Activated naive CD4-positive, alpha-beta T cell treated with anti-CD3 and anti-CD28 coated beads, Interleukin-2, amount 50 U/mL, for 16 hours (primary cell): Measurements from ENCODE around the gene RAD9A.

Experiments used
- DNase-seq: peaks from one replicate; pipeline ENCODE4 v3.0.0-alpha.2; 2020

The RAD9A gene

DNA sequence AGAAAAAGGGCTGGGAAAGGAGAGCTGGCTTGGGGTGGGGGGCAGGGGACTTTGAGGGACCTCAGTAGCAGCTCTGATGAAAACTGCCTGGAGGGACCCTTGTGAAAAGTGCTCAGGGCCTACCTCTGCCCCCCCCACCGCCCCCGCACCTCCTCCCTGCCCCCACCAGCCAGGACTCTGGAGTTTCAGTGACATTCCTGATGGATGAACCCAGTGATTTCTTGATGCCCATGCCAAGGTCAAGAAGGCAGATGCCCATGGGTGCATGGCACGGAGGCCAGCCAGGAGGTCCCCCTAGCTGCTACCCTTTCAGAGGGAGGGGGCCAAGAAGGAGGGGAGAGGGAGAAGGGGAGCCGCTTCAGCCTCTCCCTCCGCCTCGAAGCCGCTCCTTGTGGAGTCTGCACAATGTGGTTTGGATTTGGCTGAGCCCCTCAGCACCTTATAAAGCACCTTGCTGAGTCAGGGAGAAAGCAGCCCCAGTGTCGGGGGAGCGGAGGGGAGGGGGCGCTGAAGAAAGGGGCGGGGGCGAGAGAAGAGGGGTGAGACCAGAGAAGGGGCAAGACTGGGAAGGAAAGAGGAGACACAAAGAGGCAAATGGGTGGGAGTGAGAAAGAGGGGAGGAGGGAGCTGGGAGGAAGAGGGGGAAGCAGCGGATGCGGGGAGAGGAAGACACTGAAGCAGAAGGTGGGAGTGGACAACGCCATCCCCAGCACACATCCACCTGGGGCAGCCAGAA is 16.3 kb upstream of the RAD9A start:
- no peak for DNase-seq

GRCh38 chr11:67376063-67376820 is 15.5 kb upstream of the RAD9A start:
- DNase-seq: no peak

GRCh38 chr11:67376873-67377808 is 14.6 kb upstream of the RAD9A start:
- DNase-seq: no peak

DNA sequence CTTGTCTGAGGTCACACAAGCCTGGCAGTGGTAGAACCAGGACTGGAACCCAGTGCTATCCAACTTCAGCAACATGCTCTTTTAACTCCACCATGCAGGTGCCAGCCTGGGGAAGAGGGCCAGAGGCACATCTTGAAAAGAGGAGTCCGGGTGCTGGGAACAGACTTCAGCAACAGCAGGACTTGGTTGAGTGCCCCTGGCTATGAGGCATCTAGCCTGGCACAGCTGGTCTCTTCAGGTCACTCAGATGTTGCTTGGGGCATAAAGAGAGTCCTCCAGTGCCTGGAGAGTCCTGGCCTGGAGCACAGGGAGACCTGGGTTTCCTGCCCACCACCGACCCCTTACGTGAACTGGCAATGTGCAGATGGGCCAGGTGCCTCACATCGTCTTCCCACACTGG is 13.2 kb upstream of the RAD9A start:
- DNase-seq: no peak

- DNase-seq: no peak
These were observed 12.4 kb upstream of the RAD9A start for GRCh38 chr11:67379061-67380058.

GRCh38 chr11:67381244-67381972 is 10.4 kb upstream of the RAD9A start:
- DNase-seq: no peak

DNA sequence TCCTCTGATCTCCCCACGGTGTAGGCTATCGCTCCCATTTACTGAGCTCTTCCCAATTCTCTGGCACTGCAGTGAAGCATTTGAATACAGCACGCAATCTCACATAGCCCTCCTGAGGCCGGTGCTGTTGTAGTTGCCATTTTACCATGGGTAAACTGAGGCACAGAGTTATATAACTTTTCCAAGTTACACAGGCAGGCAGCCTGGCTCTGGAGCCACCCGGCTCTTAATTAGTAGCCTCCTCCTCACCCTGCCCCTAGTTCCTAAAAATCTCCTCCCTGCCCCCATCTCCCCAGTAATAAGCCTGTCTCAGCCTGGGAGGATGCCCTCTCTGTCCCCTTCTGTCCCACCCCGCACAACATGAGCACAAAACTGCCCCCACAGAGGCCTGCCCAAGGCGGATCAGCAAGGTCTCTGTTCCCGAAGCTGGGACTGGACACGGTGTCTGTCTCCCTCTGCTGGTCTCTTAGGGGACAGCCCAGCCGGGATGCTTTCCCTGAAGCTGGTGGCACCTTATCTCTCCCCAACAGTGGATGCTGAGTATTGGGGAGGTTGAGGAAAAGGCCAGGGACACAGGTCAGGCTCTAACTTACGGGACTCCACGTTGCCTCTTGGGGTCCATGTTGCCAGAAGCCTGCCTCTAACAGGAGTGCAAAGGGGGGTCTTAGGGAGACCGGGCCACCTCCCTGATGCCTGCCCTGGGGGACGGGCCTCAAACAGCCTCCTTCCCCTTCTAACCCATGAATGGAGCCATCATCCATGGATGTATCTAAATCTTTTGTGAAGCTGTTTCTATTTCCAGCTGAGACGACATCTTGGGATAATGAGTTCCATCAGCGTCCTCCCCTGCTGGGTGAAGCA is 9.3 kb upstream of the RAD9A start:
- DNase-seq: peak; percentile 80

DNA sequence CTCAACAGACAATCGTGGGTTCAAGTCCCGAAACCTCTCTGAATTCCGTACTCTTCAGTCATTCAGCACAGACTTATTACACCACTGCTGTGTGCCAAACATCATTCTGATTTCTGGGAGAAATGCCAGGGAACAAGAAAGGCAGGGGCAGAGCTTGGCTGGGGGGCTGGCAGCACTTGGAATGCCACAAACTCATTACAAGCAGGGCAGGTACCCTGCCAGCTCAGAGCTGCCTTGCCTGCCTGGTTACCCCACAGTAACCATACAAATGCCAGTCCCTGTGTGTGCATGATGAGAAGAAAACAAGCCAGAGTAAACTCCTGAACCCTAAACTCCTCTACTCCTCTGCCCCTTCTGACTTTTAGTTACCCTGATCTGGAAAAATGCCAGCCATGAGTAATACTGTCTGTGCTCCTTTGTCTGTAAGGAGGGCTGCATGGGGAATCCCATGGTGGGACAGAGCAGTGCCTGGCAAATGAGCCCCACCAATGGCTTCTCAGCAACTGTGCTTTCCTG is 6.9 kb upstream of the RAD9A start:
- DNase-seq: no peak

DNA sequence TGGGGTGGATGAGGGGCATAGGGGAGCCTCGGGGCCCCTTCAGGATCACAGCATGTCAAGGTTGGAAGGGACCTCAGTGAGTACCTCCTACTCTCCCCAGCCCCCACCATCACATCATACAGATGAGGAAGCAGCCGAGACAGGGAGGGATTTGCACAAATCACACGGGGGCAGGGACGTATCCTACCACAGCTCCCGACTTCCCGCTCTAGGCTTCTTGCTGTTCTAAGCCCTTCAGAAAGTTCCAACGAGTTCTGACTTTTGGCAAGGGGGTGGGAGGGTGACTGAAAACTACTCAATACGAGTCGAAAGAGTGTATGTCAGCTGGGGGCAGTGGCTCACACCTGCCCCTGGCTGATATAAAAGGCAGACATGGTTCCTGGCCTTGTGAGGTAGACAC is 4.7 kb upstream of the RAD9A start:
- no peak for DNase-seq

- DNase-seq: no peak
These were observed 4.3 kb upstream of the RAD9A start for GRCh38 chr11:67387518-67387917.

- DNase-seq: peak; percentile 57
These were observed 2.3 kb upstream of the RAD9A start for GRCh38 chr11:67389477-67389876.

- DNase-seq: no peak
These were observed 861 bp upstream of the RAD9A start for GRCh38 chr11:67390947-67391303.

DNA sequence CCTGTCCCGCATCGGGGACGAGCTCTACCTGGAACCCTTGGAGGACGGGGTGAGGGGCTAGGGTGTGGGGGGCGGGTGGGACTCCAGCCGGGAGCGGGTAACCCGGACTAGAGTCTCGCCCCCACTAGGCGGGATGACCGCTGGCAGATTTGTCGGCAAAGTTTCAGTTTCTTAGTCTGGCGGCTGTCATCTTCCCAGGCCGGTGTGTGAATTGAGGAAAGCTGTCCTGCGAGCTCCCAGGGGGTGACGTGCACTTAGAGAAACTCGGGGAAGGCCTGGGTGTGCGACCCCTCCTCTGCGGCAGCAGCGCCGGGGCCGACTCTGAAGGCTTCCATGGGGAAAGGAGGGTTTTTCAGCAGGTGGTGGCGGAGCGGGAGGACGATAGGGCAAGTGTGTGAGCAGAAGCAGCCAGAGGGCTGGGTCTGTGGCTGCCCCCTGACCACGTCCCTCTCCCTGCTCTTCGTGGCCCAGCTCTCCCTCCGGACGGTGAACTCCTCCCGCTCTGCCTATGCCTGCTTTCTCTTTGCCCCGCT is 463 bp downstream of the RAD9A start:
- no peak for DNase-seq

GRCh38 chr11:67393437-67393836 is 1.7 kb downstream of the RAD9A start:
- no peak for DNase-seq

GRCh38 chr11:67393990-67394389 is 2.2 kb downstream of the RAD9A start:
- DNase-seq: no peak

DNA sequence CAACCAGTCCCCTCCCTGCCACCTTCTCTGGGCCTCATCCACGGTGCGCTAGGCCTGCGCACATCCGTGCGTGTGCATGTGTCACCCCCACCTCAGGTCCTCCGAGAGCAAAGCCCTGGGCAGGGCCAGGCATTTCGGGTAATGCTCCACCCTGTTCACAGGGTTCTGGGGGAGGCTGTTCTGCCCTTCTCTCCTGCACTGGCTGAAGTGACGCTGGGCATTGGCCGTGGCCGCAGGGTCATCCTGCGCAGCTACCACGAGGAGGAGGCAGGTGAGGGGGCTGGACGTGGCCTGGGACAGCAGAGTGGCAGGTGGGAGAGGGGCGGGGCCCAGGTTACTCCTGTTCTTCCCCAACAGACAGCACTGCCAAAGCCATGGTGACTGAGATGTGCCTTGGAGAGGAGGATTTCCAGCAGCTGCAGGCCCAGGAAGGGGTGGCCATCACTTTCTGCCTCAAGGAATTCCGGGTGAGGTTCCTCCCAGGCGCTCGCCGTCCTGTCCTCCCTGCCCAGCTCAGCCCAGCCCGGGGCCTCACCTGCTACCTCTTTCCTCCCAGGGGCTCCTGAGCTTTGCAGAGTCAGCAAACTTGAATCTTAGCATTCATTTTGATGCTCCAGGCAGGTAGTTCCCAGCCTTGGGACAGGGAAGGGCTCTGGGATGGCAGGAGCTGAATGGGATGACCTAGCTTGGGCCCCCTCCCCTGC is 3.9 kb downstream of the RAD9A start:
- no peak for DNase-seq

- DNase-seq: no peak
These were observed 4.4 kb downstream of the RAD9A start for GRCh38 chr11:67396259-67396581.

DNA sequence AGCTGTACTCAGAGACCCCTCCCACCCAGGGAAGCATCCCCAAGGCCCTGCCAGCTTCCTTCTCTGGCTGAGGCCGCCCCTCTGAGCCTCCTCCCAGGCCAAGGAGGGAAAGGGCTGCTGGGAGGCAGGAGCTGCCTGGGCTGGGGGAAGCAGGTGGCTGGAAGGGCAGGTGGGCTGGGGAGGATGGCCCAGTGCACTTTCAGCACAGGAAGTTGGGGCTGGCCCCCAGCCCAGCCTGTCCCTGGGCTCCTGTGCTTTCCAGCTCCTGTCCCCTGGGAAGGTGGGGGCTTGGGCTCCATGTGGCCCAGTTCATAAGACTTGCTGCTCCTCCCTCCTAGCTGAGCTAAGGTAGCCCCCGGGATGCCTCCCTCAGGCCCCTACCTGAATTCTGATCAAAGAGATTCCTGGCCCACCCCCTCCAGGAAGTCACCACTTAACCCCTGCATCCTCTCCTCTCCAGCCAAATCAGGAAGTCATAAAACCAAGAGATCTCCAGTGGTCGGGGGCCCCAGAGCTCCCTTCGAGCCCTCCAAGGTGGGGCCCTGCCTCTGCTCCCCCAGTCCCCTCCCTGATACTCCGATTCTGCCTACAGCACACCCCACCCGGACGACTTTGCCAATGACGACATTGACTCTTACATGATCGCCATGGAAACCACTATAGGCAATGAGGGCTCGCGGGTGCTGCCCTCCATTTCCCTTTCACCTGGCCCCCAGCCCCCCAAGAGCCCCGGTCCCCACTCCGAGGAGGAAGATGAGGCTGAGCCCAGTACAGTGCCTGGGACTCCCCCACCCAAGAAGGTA is 5.0 kb downstream of the RAD9A start:
- no peak for DNase-seq

GRCh38 chr11:67397536-67397935 is 5.8 kb downstream of the RAD9A start:
- DNase-seq: no peak
